ENCODE measurements around the gene SLC4A8.
A peak's percentile ranks its signal among the peaks of the same experiment; 100 is the strongest.

The SLC4A8 gene

DNA sequence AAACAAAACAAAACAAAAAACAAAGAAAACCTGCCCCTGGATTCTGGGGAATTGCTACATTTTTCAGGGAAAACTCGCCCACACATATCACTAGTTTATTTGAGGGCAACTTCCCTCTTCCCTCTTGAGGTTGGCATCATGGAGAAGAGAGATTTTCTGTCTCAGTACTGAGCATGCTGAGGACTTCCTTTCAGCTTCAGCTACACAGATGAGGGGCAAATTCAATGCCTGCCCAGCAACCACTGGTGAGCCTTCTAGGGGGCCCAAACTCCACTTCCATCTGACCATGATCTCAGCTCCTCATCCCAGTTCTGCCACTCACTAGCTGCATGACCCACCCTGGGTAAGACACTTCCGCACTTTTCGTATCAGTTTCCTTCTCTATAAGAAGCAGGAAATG, 103.3 kb downstream of the SLC4A8 start:
- DNase-seq (ENCODE audit: low read depth): no peak

- peak; percentile 62 for DNase-seq (ENCODE audit: low read depth)
These were observed 104.4 kb downstream of the SLC4A8 start for GRCh38 chr12:51528852-51529650.

- DNase-seq (ENCODE audit: low read depth): peak; percentile 22
These were observed 105.0 kb downstream of the SLC4A8 start for GRCh38 chr12:51529651-51529970.

- DNase-seq (ENCODE audit: low read depth): no peak
These were observed 105.6 kb downstream of the SLC4A8 start for GRCh38 chr12:51530208-51530607.

GRCh38 chr12:51531284-51531977, 106.8 kb downstream of the SLC4A8 start:
- DNase-seq (ENCODE audit: low read depth): no peak

- DNase-seq (ENCODE audit: low read depth): peak; percentile 79
These were observed 107.4 kb downstream of the SLC4A8 start for GRCh38 chr12:51531978-51532497.

- peak; percentile 33 for DNase-seq (ENCODE audit: low read depth)
These were observed 109.2 kb downstream of the SLC4A8 start for GRCh38 chr12:51533799-51534198.

DNA sequence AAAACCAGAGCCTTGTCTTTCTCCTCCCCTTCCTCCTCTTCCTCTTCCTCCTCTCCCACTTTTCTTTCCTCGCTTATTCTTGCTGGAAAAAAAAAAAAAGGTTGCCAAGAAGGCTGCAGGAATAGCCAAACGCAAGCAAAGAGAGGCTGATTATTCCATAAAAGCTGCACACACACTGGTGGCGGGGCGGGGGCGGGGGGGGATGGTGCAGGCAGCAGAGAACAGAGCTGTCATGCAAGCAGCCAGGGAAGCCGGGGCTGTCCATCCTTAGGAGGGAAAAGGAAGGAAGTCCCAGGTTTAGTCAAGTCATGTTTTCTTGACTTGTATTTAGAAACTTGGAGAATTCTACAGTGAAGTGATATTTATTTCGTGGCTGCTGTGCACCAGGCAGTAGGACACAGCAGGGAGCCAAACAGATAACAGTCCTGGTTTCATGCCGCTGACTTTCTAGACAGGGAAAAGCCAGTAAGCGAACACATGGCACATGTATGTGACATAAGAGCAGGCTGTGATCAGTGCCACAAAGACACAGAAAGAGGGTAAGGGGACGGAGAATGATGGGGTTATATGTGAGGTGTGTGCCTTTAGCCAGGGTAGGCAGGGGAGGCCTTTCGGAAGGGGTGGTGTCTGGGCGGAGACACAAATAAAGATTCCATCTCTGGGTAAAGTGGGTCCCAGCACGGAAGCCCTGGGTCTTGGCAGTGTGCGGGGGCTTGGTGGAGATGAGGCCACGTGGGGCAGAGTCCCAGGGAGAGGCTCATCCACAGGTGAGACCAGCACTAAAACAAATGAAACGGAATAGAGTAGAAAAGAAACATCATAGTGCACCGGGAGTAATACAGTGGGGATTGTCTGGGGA, 109.8 kb downstream of the SLC4A8 start:
- peak; percentile 30 for DNase-seq (ENCODE audit: low read depth)

- DNase-seq (ENCODE audit: low read depth): peak; percentile 10
These were observed 111.5 kb downstream of the SLC4A8 start for GRCh38 chr12:51536159-51536558.

- DNase-seq (ENCODE audit: low read depth): no peak
These were observed 113.5 kb downstream of the SLC4A8 start for GRCh38 chr12:51538149-51538548.

DNA sequence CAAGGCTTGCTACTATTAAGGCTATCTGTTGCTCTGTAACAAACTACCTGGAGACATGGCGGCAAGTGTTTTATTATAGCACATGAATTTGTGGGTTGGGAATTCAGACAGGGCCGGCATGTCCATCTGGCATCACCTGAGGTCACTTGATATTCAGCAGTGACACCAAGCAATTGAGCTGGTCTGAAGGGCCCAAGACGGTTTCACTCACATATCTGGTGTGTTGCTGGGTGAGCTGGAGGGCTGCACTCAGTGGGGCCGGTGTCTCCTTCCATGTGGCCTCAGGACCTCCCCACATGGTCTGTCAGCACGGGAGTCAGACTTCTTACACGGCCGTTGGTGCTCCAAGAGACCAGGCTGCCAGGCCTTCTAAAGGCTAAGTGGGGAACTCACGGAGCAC, 114.0 kb downstream of the SLC4A8 start:
- DNase-seq (ENCODE audit: low read depth): no peak

- peak; percentile 29 for DNase-seq (ENCODE audit: low read depth)
These were observed 116.4 kb downstream of the SLC4A8 start for GRCh38 chr12:51540996-51541395.

DNA sequence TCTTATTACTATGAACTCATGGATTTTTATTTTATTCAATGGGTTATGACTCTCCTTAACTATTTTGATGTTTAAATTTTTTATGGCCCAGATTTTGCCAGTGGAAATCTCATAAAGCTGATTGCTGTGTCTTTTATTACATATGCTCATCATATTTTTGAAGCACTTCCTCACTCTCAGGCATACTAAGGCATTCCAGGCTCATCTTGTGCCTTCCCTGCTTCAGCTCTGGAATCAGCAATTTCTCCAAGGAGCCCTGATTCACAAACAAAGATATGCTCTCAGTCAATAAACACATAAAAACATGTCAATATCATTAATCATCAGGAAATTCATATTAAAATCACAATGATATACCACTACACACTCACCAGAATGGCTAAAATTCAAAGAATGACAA, 121.5 kb downstream of the SLC4A8 start:
- peak; percentile 22 for DNase-seq (ENCODE audit: low read depth)

GRCh38 chr12:51547606-51548005, 123.0 kb downstream of the SLC4A8 start:
- no peak for DNase-seq (ENCODE audit: low read depth)

DNA sequence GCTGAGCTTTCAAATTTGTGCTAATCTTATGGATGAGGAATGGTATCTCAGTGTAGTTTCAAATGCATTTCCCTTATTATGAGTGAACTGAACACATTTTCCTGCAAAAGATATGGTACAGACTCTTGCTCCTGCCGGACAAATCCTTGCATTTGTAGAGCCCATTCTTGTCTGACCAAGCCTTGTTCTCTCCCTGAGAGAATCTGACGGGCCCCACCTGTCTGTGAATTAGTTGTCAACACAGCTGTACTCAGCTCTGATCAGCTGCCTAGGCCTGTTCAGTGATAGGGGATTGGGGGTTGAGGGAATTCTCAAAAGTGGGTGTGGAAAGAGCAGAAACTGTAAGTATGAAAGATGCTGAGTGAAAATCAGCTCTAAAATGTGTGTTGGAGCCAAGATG, 123.6 kb downstream of the SLC4A8 start:
- DNase-seq (ENCODE audit: low read depth): no peak

DNA sequence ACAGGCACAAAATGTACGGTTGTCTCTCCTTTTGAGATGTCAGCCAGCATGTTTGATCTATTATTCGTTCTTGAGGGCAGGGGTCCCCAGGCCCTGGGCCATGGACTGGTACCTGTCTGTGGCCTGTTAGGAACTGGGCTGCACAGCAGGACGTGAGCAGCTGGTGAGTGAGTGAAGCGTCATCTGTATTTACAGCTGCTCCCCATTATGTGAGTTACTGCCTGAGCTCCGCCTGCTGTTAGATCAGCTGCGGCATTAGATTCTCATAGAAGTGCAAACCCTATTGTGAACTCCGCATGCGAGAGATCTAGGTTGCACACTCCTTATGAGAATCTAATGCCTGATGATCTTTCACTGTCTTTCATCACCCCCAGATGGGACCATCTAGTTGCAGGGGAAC, 125.0 kb downstream of the SLC4A8 start:
- DNase-seq (ENCODE audit: low read depth): peak; percentile 48

Data from EH (cell line).